Suprapubic skin (tissue), 3 donors: Measurements from ENCODE around the gene CNGB1.

Experiments used
- CTCF ChIP-seq, 2 donors: fragments of 200-600 bp in 1 of 2; fragments of 450-650 bp in 1 of 2; sonication (generic) in 1 of 2; IDR thresholded peaks; one replicate each; pipeline ENCODE4 v1.5.1; 2016 to 2019; ENCODE audit warnings: antibody characterized with exemption in 2 of 2, mild to moderate bottlenecking in 1 of 2, moderate library complexity in 1 of 2
- POLR2A ChIP-seq, 2 donors: fragments of 450-650 bp; IDR thresholded peaks; one replicate each; pipeline ENCODE4 v1.6.1; 2017; ENCODE audit warnings: antibody characterized with exemption in 2 of 2, mild to moderate bottlenecking in 2 of 2, moderate library complexity in 2 of 2

GRCh38 chr16:57944970-57945739 is 25.8 kb downstream of the CNGB1 start:
- TF ChIP-seq CTCF (IDR thresholded peaks at IDR 0.05): no peak
- no peak for TF ChIP-seq POLR2A (IDR thresholded peaks at IDR 0.05)
